Gastroesophageal sphincter (tissue), 4 donors: Measurements from ENCODE around the gene SATB2. TPM values are rescaled to one million over a fixed set of nuclear protein-coding genes. Genes with fewer than 3 reads are reported as not detected.

Source experiments
- ATAC-seq: fragments of 150-250 bp; one replicate; pipeline ENCODE4 v1.9.1; 2016; ENCODE audit warnings: mild to moderate bottlenecking, moderate library complexity
- H3K27ac ChIP-seq, 4 donors: fragments of 200-600 bp; sonication (generic) in 3 of 4; 1 replicate in 3 of 4; 2 replicates in 1 of 4; pipeline ENCODE4 v1.5.1; 2016 to 2019
- H3K27me3 ChIP-seq: fragments of 200-600 bp; sonication (generic); one replicate; pipeline ENCODE4 v1.5.1; 2019
- H3K36me3 ChIP-seq, 2 donors: fragments of 200-600 bp; sonication (generic); one replicate each; pipeline ENCODE4 v1.5.1; 2019; ENCODE audit warnings: control low read depth in 1 of 2
- H3K4me1 ChIP-seq, 3 donors: fragments of 200-600 bp; sonication (generic); 1 replicate in 2 of 3; 2 replicates in 1 of 3; pipeline ENCODE4 v1.5.1; 2016 to 2019; ENCODE audit warnings: control low read depth in 2 of 3
- H3K4me3 ChIP-seq, 2 donors: fragments of 200-600 bp; sonication (generic); one replicate each; pipeline ENCODE4 v1.5.1; 2019; ENCODE audit warnings: mild to moderate bottlenecking in 1 of 2, moderate library complexity in 1 of 2
- H3K9me3 ChIP-seq, 3 donors: fragments of 200-600 bp; sonication (generic); one replicate each; pipeline ENCODE4 v1.5.1; 2017 to 2019; ENCODE audit warnings: control low read depth in 2 of 3
- EP300 ChIP-seq: sonication (generic); formaldehyde crosslinking; IDR thresholded peaks from one replicate; pipeline ENCODE4 v1.6.1; 2017; ENCODE audit warnings: antibody characterized with exemption, mild to moderate bottlenecking
- POLR2A ChIP-seq, 2 donors: fragments of 450-650 bp; IDR thresholded peaks; one replicate each; pipeline ENCODE4 v1.6.1; 2017; ENCODE audit warnings: antibody characterized with exemption in 2 of 2, mild to moderate bottlenecking in 2 of 2, moderate library complexity in 1 of 2
- POLR2AphosphoS5 ChIP-seq: sonication (generic); formaldehyde crosslinking; IDR thresholded peaks from one replicate; pipeline ENCODE4 v1.6.1; 2017; ENCODE audit warnings: antibody characterized with exemption
- WGBS, 2 donors: methylation state at CpG; one replicate each; pipeline ENCODE4 v1.1.5; 2018; ENCODE audit warnings: low coverage in 1 of 2; 5-methylcytosine and 5-hydroxymethylcytosine counted together
- total RNA-seq, 4 donors: library from RNA; depleted of rRNA; stranded (reverse); fragments of >200 nt; gene quantifications; one replicate each; pipeline ENCODE4 v1.1.0, GENCODE V29; 2016
- TF ChIP-seq, protein P1 (sequence below), 4 experiments: fragments of 200-600 bp in 2 of 4; fragments of 450-650 bp in 2 of 4; sonication (generic) in 1 of 4; IDR thresholded peaks; one replicate each; pipeline ENCODE4 v1.5.1; 2017 to 2019; ENCODE audit warnings: antibody characterized with exemption in 4 of 4, mild to moderate bottlenecking in 2 of 4, moderate library complexity in 2 of 4

SATB2 gene
- total RNA-seq, 4 donors from 2014 or later = 2.2 to 6.7 (median 3.4) TPM

DNA sequence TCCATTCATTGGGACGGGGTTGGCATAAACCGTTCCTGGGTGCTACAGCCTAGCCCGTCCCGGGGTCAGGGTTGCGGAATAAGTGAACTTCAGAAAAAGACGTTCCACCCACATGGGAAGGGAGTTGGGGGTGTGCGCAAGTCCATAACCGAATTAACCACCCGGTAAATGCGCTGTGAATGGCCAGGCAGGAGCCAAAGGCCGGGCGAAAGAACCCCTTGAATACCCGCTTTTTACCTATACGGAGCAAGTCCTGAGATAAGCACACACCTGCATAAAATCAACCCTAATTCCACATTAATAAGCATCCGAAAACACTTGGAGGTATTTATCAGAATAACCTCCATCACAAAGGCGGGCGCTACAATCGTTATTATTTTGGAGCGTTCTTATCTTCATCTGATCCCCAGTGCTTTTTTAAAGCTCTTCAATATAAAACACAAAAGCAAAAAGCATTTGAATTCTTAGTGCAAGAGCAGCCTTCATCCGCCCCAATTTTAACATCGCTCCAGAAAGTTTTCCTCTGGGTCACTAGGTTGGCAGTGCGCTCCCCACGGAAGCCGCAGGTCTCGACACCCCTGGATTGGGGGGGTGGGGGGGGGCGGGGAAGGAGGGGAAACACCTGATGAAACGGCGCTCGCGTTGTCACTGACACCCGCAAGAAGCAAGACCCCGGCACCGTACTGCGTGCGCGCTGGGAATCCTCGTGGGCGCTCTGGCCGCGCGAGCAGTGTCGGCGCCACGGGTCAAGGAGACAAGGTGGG is 1.2 kb downstream of the SATB2 start:
- H3K27me3 ChIP-seq = peaks cover 83% of the 10 kb centered on the region
- peaks cover 0 to 44% (median 31%) of the 10 kb centered on the region in 3 donors for H3K4me1 ChIP-seq
- peak overlapping the region in 1 of 2 donors; percentile 89 for H3K4me3 ChIP-seq
- WGBS, 2 donors = 5 to 8% methylated on average over 17 to 20 of the region's 44 CpGs
- TF ChIP-seq POLR2AphosphoS5 = no peak
- TF ChIP-seq POLR2A (IDR thresholded peaks at IDR 0.05) = no peak
- TF ChIP-seq EP300 = no peak
- TF ChIP-seq, protein P1, sequence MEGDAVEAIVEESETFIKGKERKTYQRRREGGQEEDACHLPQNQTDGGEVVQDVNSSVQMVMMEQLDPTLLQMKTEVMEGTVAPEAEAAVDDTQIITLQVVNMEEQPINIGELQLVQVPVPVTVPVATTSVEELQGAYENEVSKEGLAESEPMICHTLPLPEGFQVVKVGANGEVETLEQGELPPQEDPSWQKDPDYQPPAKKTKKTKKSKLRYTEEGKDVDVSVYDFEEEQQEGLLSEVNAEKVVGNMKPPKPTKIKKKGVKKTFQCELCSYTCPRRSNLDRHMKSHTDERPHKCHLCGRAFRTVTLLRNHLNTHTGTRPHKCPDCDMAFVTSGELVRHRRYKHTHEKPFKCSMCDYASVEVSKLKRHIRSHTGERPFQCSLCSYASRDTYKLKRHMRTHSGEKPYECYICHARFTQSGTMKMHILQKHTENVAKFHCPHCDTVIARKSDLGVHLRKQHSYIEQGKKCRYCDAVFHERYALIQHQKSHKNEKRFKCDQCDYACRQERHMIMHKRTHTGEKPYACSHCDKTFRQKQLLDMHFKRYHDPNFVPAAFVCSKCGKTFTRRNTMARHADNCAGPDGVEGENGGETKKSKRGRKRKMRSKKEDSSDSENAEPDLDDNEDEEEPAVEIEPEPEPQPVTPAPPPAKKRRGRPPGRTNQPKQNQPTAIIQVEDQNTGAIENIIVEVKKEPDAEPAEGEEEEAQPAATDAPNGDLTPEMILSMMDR (IDR thresholded peaks at IDR 0.05) = no peak
- ATAC-seq = no peak
- no peaks in the 10 kb centered on the region for H3K36me3 ChIP-seq
- H3K9me3 ChIP-seq = no peaks in the 10 kb centered on the region
- H3K27ac ChIP-seq = no peak overlapping the region

DNA sequence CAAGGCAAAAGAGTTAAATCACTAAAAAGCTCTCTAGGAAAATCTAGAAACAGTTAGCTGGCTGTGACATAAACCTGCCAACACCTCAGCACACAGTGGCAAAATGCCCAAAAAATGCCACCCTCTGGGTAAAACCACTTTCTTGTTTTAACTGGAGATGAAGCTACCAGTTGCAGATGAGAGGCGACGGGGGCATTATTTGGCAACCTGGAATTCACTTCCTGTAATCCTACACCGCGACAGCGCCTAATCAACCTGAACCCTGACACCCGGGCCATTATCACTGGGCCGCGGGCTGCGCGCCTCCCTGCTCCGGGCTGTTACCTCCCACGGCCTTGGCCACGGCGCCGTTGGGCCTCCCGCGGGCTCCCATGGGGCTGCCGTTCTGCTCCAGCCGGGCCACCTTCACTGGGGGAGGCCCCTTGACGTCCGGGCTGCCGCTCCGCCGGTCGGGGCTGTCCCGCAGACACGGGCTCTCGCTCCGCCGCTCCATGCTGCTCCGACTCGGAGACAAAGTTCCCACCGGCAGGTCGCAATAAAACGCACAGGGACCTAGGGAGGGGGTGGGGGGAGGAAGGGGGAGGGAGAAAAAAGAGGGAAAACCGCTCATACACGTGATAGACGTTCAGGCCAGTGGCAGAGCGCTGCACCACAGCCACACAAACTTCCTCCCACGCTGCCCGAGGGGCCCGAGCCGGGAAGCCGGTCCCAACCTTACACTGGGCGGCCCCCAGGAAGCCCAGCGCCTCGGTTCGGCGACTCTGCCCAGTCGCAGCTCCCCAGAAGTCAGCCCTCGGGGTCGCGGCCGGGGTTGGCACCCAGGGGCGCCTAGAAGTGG is 2.0 kb downstream of the SATB2 start:
- TF ChIP-seq, protein P1 (IDR thresholded peaks at IDR 0.05) = no peak
- TF ChIP-seq POLR2A (IDR thresholded peaks at IDR 0.05) (no peak), POLR2AphosphoS5 (no peak), EP300 (no peak)
- Histone ChIP-seq H3K27ac (no peak overlapping the region), H3K4me1 (peaks cover 0 to 44% (median 31%) of the 10 kb centered on the region in 3 donors), H3K27me3 (peaks cover 83% of the 10 kb centered on the region), H3K4me3 (peak overlapping the region in 1 of 2 donors; percentile 89), H3K36me3 (no peaks in the 10 kb centered on the region), H3K9me3 (no peaks in the 10 kb centered on the region)
- WGBS, 2 donors = 0 to 5% methylated on average over 3 to 10 of the region's 55 CpGs
- ATAC-seq = no peak

DNA sequence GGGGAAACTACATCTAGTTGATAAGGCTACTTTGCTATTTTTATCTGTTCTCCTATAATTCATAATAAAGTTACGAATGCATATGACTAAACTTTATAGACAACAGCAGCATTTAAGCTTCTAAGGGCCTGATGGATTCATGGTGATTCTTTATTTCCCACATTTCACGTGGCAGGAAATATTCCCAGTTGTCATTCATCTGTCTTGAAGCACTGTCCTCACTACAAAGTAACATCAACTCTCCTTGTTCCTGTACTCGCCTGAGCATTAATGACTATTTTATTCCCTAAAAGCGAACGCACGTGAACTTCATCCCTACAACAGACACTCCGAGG is 2.6 kb downstream of the SATB2 start:
- H3K27me3 ChIP-seq = peaks cover 79% of the 10 kb centered on the region
- 53 to 69% methylated on average over 5 to 7 of the region's 7 CpGs for WGBS, 2 donors

DNA sequence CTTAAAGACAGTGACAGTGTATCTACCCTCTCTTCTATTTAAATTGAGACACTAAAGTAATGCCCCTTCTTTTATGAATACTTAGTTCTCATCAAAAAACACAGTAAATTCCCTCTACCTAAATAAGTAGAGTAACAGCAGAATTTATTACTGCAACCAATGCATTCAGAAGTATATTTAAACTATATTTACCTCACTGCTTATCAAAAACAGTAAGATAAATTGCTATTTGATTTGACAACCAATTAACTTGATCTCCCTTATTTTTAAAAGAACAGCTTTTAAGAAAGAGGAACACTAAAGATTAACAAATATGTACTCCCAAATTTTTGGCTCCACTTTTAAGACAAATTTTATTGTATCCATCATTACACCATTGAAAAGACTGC is 4.8 kb downstream of the SATB2 start:
- no peak overlapping the region for H3K4me3 ChIP-seq
- H3K27ac ChIP-seq = no peak overlapping the region
- no peaks in the 10 kb centered on the region for H3K9me3 ChIP-seq
- no peak for TF ChIP-seq POLR2A (IDR thresholded peaks at IDR 0.05)
- H3K4me1 ChIP-seq = peaks cover 0 to 28% (median 24%) of the 10 kb centered on the region in 3 donors
- peaks cover 79% of the 10 kb centered on the region for H3K27me3 ChIP-seq
- no peaks in the 10 kb centered on the region for H3K36me3 ChIP-seq
- ATAC-seq = no peak

More for the DNA sequence above, 2.6 kb downstream of the SATB2 start:
- Histone ChIP-seq H3K9me3 (no peaks in the 10 kb centered on the region), H3K27ac (no peak overlapping the region), H3K36me3 (no peaks in the 10 kb centered on the region), H3K4me1 (peaks cover 0 to 41% (median 30%) of the 10 kb centered on the region in 3 donors), H3K4me3 (no peak overlapping the region)
- no peak for TF ChIP-seq POLR2AphosphoS5
- no peak for TF ChIP-seq EP300
- TF ChIP-seq POLR2A (IDR thresholded peaks at IDR 0.05) = no peak
- TF ChIP-seq, protein P1 (IDR thresholded peaks at IDR 0.05) = no peak
- no peak for ATAC-seq

DNA sequence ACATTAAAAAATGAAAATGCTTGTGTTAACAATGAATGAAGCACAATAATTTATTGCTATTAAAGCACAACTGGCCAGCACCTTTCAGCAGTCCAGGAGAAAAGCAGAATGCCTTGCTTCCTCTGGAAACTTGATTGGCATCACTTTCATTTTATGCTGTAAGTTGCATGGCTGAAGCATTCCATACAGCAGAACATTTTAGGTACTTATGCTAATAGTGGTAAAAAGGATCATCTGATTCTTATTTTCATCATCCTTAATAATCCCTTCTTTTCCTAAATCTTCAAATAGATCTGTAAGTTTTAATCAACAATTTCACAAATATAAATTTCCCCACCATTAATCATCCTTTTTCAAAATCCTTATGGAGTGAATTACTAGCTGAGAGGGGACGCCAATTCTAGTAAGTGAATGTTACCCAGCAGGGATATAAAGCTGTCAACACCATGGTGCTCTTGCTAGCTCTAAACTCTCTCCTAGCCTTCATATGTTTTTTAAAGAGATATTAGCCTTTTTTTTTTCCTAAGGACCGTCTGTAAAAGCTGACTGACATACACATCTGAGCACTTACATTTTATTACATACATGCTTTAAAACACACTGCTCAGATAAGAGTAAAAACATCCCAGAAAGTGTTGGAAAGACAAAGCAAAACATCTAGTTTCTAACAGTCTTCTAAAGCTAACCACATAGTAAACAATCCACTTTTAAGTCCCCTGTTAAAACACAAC is 5.3 kb downstream of the SATB2 start:
- no peak for TF ChIP-seq POLR2A (IDR thresholded peaks at IDR 0.05)
- no peak for TF ChIP-seq EP300
- WGBS, 2 donors = 76 to 86% methylated on average over 1 to 2 of the region's 2 CpGs
- peaks cover 73% of the 10 kb centered on the region for H3K27me3 ChIP-seq
- H3K36me3 ChIP-seq = no peaks in the 10 kb centered on the region
- H3K4me1 ChIP-seq = peaks cover 0 to 22% (median 18%) of the 10 kb centered on the region in 3 donors
- no peak overlapping the region for H3K4me3 ChIP-seq
- ATAC-seq = no peak
- no peak overlapping the region for H3K27ac ChIP-seq
- no peaks in the 10 kb centered on the region for H3K9me3 ChIP-seq
